Breast epithelium (tissue), 4 donors: Measurements from ENCODE around the gene YWHAG. TPM values are rescaled to one million over a fixed set of nuclear protein-coding genes. Genes with fewer than 3 reads are reported as not detected.

Experiments used
- DNase-seq, 2 donors: peaks; one replicate each; pipeline ENCODE4 v3.0.0-alpha.2; 2019; ENCODE audit warnings: low spot score in 2 of 2
- H3K27ac ChIP-seq, 2 donors: fragments of 200-600 bp; sonication (generic) in 1 of 2; one replicate each; pipeline ENCODE4 v1.5.1; 2016 to 2019; ENCODE audit warnings: mild to moderate bottlenecking in 1 of 2
- H3K27me3 ChIP-seq, 2 donors: fragments of 200-600 bp; sonication (generic) in 1 of 2; one replicate each; pipeline versions ENCODE4 v1.5.1 to v1.6.0; 2017 to 2019; ENCODE audit warnings: control low read depth in 1 of 2, mild to moderate bottlenecking in 1 of 2
- H3K36me3 ChIP-seq: fragments of 200-600 bp; one replicate; pipeline ENCODE4 v1.5.1; 2019
- H3K4me1 ChIP-seq, 2 donors: fragments of 200-600 bp; sonication (generic); one replicate each; pipeline ENCODE4 v1.5.1; 2016 to 2019; ENCODE audit warnings: control low read depth in 1 of 2
- H3K4me3 ChIP-seq, 3 donors: fragments of 200-600 bp; sonication (generic); 1 replicate in 2 of 3; 2 replicates in 1 of 3; pipeline ENCODE4 v1.5.1; 2016 to 2019; ENCODE audit warnings: mild to moderate bottlenecking in 3 of 3, moderate library complexity in 2 of 3
- H3K9me3 ChIP-seq, 2 donors: fragments of 200-600 bp; sonication (generic) in 1 of 2; one replicate each; pipeline ENCODE4 v1.5.1; 2016 to 2019; ENCODE audit warnings: control low read depth in 1 of 2
- CTCF ChIP-seq, 3 donors: fragments of 450-650 bp; IDR thresholded peaks; one replicate each; pipeline ENCODE4 v1.5.1; 2016 to 2017; ENCODE audit warnings: antibody characterized with exemption in 3 of 3, mild to moderate bottlenecking in 3 of 3, moderate library complexity in 3 of 3
- POLR2A ChIP-seq: fragments of 450-650 bp; IDR thresholded peaks from one replicate; pipeline ENCODE4 v1.6.1; 2016; ENCODE audit warnings: antibody characterized with exemption, mild to moderate bottlenecking, moderate library complexity
- POLR2AphosphoS5 ChIP-seq, 3 donors: sonication (generic); formaldehyde crosslinking; IDR thresholded peaks; one replicate each; pipeline ENCODE4 v1.6.1; 2017; ENCODE audit warnings: antibody characterized with exemption in 3 of 3
- intact Hi-C: fragments of 100-400 bp; cut with DNase I; formaldehyde crosslinking; loops from one replicate; pipeline ENCODE4 v1.15.1; 2023; ENCODE audit warnings: low total_unique reads
- total RNA-seq, 3 donors: library from RNA; depleted of rRNA; stranded (reverse); fragments of >200 nt; gene quantifications; one replicate each; pipeline ENCODE4 v1.1.0, GENCODE V29; 2016

The YWHAG gene
- total RNA-seq, 3 donors from 2014 or later: 58.7 to 128 (median 63.7) TPM

GRCh38 chr7:76328389-76328788, 30.4 kb downstream of the YWHAG start:
- H3K9me3 ChIP-seq: no peaks in the 10 kb centered on the region
- TF ChIP-seq POLR2A (no peak), POLR2AphosphoS5 (IDR thresholded peaks at IDR 0.05) (no peak), CTCF (IDR thresholded peaks at IDR 0.05) (no peak)
- intact Hi-C loops: no loop called here
- no peak for DNase-seq
- H3K36me3 ChIP-seq: no peaks in the 10 kb centered on the region
- H3K27me3 ChIP-seq: no peaks in the 10 kb centered on the region
- H3K4me1 ChIP-seq: peaks cover 3% of the 10 kb centered on the region in 2 donors
- H3K4me3 ChIP-seq: no peak overlapping the region
- no peak overlapping the region for H3K27ac ChIP-seq

DNA sequence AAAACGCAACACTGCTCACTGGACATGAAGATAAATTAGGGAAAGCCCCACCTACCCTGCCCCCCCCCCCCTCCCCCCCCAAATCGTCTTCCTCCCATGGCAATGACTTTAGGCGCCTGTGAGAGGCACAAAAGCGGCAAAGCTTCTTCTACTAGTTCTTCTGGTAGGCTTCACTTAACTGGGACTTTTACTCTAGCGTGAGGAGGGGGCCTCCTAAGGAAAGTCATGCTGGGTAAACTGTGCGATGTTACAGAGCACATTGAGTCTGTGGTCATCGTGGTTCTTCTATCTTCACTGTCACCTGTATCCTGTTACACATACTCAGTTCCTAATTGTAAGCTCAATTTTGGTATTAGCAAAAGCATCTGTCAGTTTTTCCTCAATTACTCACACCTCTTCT, 31.2 kb downstream of the YWHAG start:
- H3K27ac ChIP-seq: no peak overlapping the region

GRCh38 chr7:76326646-76327233, 32.1 kb downstream of the YWHAG start:
- H3K4me3 ChIP-seq: no peak overlapping the region
- no peak for TF ChIP-seq POLR2A
- no peak for TF ChIP-seq CTCF (IDR thresholded peaks at IDR 0.05)
- no peak for TF ChIP-seq POLR2AphosphoS5 (IDR thresholded peaks at IDR 0.05)
- no peak overlapping the region for H3K27ac ChIP-seq
- H3K4me1 ChIP-seq: peaks cover 0 to 3% of the 10 kb centered on the region in 2 donors
- no peak for DNase-seq
- H3K27me3 ChIP-seq: no peaks in the 10 kb centered on the region
- no peaks in the 10 kb centered on the region for H3K36me3 ChIP-seq
- intact Hi-C loops: no loop called here
- H3K9me3 ChIP-seq: no peaks in the 10 kb centered on the region

More for the DNA sequence above, 31.2 kb downstream of the YWHAG start:
- no peak overlapping the region for H3K4me3 ChIP-seq
- intact Hi-C loops: no loop called here
- no peaks in the 10 kb centered on the region for H3K36me3 ChIP-seq
- no peak for DNase-seq
- no peaks in the 10 kb centered on the region for H3K9me3 ChIP-seq
- no peak for TF ChIP-seq POLR2AphosphoS5 (IDR thresholded peaks at IDR 0.05)
- no peak for TF ChIP-seq CTCF (IDR thresholded peaks at IDR 0.05)
- no peak for TF ChIP-seq POLR2A
- H3K27me3 ChIP-seq: no peaks in the 10 kb centered on the region
- H3K4me1 ChIP-seq: peaks cover 0 to 3% of the 10 kb centered on the region in 2 donors

DNA sequence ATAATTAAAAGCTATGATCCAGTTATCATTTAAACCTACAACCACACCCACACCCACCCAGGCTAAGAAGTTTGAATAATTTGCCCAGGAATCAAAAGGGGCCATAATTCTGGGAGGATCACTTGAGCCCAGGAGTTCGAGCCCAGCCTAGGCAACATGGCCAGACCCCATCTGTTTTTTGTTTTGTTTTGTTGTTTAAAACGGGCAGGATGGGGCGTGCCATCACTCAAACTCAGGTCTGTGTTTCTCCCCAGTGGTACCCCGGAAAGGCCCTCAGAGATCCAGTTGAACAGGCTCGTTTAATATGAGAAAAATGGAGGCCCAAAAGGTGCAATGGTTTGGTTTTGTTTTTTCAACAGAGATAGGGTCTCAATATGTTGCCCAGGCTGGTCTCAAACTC, 33.0 kb downstream of the YWHAG start:
- Histone ChIP-seq H3K9me3 (no peaks in the 10 kb centered on the region), H3K27me3 (no peaks in the 10 kb centered on the region), H3K36me3 (no peaks in the 10 kb centered on the region), H3K4me3 (no peak overlapping the region), H3K4me1 (peaks cover 0 to 3% of the 10 kb centered on the region in 2 donors), H3K27ac (no peak overlapping the region)
- intact Hi-C loops: no loop called here
- TF ChIP-seq POLR2A (no peak), POLR2AphosphoS5 (IDR thresholded peaks at IDR 0.05) (no peak), CTCF (IDR thresholded peaks at IDR 0.05) (no peak)
- DNase-seq: no peak

DNA sequence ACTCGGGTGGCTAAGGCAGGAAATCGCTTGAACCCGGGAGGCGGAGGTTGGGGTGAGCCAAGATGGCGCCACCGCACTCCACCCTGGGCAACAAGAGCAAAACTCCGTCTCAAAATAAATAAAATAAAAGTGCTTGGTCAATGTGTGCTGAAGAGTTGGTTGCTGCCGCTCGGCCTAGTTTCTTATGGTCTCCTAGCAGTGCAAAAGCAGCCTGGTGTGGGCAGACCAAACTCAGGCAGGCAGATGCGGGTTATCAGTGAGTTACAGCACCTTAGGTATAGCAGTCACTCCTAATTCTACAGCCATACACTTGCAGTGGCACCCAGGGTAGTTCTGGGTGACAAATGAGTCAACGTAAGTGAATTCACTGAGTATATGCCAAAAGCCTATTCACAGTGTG, 33.7 kb downstream of the YWHAG start:
- no peaks in the 10 kb centered on the region for H3K36me3 ChIP-seq
- no peaks in the 10 kb centered on the region for H3K27me3 ChIP-seq
- no peak overlapping the region for H3K4me3 ChIP-seq
- intact Hi-C loops: no loop called here
- peaks cover 0 to 3% of the 10 kb centered on the region in 2 donors for H3K4me1 ChIP-seq
- H3K27ac ChIP-seq: no peak overlapping the region
- TF ChIP-seq POLR2AphosphoS5 (IDR thresholded peaks at IDR 0.05) (no peak), CTCF (IDR thresholded peaks at IDR 0.05) (no peak), POLR2A (no peak)
- H3K9me3 ChIP-seq: no peaks in the 10 kb centered on the region
- no peak for DNase-seq
